DMS79 (cell line): ENCODE data around the gene RGP1.

Experiments used
- DNase-seq: peaks from one replicate; lab custom pipeline; 2025; lab: John Stamatoyannopoulos, UW

The RGP1 gene

DNA sequence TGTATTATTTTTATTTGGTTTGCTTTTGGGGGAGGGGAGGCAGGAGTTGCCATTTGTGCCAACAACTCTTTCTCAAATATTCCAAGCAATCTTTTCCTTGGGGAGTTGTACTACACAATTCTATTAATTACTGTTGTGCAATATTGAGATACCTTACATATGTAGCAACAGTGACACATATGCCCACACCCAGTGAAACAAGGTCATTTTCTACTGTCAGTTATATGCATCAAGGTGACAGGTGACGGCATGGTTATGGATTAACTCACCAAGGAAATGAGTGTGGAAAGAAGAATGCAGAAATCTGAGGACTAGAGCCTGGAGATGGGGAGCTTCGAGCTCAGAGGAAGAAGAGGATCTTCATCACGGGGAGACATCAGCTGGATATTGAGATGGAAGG is 22.9 kb downstream of the RGP1 start:
- no peak for DNase-seq

DNA sequence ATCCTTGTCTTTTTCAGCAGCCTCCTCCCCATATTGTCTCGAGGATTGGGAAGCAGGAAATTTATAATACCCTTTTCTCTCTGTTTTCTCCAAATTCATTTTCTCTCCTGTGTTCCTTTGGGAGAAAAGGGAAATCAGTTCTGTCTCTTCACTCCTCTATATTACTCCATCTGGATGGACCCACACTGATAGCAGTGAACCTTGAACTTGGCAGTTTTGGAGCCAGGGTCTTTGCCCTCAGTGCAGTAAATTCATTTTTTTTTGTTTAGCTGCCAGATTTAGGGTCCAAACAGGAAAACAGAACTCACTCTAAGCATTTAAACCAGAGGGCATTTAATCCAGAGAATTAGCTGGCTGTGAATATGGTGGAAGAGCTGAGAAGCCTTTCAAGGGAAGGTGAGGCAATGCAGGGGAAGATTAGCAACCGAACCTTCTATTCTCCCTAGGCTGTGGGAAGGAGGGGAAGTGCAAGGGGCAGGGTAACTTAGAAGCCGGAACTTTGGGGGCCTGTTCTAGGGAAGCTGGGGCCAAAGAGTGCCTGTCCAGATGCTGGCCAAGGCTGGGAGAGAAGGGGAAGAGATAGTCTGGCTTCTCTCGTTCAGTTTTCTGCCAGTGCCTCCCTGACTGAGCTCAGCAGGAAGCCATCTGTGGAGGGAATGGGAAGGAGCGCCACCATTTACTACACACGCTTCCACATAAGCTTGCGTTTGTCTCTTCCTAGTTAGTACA is 26.0 kb downstream of the RGP1 start:
- no peak for DNase-seq

DNA sequence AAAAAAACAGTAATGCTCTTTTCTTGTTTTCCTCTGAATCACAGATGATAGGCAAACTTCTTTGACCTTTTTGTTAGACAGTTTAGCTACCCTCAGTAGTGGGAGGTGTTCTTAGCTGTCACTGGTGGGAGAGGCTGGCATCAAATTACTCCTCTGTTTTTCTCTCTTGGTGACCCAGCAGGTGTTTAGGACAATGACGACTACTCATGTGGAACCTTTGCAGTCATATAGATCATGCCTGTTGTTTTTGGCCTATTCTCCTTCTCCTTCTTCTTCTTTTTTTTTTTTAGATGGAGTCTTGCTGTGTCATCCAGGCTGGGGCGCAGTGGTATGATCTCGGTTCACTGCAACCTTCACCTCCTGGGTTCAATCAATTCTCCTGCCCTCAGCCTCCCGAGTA is 26.9 kb downstream of the RGP1 start:
- DNase-seq, result peak; percentile 71

DNA sequence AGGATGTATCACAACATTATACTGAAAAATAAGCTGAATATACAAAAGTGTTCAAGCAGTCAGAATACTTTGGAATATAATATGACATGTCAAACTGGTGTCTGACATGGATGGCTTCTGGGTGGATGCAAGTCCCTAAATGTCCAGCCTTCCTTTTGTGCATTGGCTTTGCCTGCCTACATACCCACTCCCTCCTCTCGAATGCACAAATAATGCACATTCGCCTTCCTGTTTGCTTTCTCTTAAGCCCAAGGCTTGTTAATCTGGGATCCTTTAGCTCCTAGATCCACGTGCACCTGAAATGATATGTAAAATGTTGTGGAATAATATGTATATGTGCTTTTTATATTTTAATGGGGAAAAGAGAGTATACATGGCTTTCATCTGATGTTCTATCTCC is 29.4 kb downstream of the RGP1 start:
- DNase-seq, result no peak

DNA sequence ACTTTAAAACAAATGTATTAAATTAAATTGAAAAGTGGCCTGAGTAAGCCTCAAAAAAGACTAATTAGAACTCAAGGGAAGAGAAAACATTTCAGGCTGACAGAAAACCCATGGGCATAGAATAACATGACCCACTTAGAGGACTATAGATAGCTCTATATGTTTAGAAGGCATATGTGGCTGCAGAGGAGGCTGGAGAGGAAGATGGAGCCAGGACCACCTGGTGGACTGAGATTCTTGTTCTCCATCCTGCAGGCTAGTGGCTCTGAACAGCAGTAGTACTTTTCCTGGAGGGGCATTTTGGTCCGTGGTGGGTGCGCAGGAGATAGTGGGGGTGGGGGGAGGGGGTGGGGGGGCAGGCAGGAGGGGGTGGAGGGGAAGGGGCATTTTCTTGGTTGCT is 32.0 kb downstream of the RGP1 start:
- no peak for DNase-seq

DNA sequence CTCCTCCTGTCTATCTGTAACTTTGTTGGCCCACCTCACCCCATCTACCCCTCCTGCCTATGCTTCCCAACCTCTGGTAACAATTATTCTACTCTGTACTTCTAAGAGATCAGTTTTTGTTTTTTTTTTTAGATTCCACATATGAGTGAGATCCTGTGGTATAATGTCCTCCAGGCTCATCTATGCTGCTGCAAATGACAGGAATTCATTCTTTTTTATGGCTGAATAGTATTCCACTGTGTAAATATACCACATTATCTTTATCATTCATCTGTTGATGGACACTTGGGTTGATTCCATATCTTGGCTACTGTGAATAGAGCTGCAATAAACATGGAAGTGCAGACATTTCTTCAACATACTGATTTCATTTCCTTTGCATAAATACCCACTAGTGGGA is 34.3 kb downstream of the RGP1 start:
- no peak for DNase-seq

DNA sequence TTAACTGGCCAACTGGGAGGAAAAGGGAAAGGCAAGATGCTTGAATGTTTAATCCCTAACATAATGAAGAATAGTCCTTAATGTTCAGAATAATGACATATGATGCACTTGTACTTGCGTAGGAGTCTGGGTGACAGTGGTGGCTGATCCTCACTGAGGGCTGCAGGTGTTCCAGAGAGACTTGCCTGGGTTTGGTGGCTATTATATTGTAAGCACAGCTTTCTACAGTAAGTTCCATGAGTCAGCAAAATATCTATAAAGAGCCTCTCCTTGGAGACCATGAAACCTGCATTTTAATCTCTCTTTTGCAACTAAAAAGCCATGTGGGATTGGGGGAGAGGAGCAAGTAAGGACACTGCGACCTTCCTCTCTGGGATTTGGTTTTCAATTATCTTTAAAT is 40.5 kb downstream of the RGP1 start:
- DNase-seq, result no peak

DNA sequence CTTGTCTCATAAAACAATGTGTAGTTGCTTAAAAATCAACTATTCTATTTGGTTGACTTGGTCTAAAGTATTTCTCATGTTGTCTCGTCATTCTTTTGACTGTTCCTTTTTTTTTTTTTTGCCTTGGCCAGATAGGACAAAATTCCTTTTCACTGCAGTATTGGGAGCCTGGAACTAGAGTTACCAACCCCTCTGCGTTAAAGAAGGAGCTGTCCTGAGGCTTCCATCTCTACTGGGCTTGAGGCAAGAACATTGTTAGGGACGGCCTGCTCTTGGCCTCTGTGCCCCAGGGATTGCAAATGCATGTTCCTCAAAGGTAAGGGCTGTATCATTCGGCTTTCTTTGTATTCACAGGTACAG is 40.9 kb downstream of the RGP1 start:
- no peak for DNase-seq

DNA sequence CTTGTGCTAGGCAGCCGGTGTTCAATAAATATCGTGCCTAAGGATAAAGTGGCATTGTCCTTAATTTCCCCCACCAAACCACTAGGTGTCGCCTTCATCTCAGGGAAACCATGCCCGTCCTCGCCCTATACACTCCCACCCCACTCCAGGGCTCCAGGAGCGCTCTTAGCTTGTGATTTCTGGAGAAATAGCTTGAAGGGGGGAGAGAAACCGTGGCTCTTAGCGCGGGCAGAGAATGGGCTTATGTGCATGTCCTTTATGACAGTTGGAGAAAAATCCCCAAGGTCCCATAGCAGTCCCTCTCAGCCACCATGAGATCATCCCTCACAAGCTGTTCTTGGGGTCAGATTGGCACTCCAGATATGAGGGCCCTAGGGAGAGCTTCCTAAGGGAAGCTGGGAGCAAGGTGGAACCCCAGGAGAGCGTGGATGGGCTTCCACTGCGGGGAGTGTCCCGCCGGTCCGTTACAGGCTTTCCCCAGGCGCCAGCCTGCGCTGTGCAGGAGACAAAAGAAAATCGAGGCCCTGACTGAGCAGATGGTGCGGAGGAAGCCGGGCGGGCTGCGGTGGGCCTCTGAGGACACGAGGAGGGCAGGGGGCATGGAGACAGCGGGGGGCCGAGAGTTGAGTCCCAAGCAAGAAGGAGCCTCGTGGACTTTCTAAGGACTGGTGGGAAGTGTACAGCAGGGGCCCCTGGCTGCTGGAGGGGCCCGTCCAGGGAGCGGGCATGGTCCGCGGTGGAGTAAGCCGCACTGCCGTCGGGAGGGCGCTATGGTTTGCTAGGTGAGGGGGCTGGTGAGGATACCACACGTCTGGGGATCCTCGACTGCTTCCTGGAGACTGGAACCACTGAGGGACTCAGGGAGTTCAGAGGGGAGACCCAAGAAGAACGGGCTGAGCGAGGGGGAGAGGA is 41.6 kb downstream of the RGP1 start:
- DNase-seq, result peak; percentile 65

DNA sequence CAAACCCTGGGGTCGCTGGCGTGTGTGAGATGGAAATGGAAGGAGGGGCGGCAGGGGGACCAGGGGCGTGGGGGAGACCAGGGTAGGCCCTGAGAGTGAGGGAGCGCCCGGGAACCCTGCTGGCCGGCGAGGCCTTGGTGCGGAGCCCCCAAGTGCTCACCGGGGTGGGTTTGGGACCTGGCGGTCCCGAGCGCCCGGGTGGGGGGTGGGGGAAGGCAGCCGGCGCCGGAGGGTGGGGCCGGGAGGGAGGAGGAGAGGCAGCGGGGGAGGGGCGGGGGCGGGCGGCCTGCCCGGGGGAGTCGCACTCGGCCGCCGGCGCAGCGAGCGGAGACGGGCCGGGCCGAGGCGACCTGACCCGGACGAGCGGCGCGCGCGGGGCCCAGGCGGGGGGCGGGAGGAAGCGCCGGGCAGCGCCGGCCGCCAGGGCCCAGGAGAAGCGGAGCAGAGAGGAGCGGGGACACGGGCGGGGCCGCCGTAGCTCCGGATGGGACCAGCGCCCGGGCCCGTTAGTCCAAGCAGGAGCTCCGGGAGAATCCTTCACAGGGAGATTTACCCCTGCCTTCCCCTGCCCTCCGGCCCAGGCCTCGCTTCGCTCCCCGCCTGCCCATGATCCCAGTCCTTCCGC is 42.3 kb downstream of the RGP1 start, which contains the start of gene NPR2:
NPR2 (plus strand) TSS at position 295 of the 625 bp plus-strand sequence. CDS start 818 bp downstream, outside the sequence.
- DNase-seq, result no peak

DNA sequence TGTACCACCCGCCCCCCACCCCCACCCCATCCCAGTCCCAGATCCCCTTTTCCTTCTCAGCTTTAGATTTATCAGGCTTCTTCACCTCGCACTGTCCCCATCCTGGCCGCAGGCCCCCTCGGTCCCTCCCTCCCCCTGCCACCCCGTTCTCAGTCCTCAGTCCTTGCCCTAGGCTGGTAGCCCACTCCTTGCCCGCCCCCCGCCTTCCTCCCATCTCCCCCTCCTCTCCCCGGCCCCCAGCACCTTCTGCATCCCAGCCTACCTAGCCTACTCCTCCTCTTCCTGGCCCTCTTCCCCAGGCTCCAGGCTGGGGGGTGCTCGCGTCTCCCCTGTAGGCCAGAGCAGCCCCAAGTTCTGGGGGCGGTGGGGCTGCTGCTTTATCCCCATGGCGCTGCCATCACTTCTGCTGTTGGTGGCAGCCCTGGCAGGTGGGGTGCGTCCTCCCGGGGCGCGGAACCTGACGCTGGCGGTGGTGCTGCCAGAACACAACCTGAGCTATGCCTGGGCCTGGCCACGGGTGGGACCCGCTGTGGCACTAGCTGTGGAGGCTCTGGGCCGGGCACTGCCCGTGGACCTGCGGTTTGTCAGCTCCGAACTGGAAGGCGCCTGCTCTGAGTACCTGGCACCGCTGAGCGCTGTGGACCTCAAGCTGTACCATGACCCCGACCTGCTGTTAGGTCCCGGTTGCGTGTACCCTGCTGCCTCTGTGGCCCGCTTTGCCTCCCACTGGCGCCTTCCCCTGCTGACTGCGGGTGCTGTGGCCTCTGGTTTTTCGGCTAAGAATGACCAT is 43.1 kb downstream of the RGP1 start:
- DNase-seq, result no peak

DNA sequence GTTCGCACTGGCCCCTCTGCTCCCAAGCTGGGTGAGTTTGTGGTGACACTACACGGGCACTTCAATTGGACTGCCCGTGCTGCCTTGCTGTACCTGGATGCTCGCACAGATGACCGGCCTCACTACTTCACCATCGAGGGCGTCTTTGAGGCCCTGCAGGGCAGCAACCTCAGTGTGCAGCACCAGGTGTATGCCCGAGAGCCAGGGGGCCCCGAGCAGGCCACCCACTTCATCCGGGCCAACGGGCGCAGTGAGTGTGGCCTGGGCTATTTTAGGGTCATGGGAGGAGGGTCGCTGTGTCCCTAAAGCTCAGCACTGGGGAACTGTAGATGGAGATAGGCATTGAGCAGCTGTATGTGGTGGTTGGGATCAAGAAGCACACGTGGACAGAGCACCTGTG is 43.7 kb downstream of the RGP1 start:
- no peak for DNase-seq

DNA sequence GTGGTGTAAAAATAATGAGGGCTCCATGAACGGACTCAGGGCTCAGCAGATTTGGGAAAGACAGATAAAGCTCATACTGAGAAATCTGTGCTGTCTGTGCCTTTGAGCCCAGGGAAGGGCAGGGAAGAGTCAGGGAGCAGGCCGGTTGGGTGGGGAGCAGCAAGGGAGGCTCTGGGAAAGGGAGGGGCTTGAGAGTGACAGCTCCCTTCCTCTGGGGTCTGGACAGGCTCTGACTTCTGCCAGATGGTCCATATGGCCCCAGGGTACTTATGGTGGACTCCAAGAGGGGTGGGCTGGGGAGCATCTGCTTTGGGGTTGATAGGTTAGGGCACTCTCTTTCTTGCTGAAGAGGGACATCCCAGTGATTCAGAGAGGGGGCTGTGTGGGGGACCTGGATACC is 44.4 kb downstream of the RGP1 start:
- no peak for DNase-seq

DNA sequence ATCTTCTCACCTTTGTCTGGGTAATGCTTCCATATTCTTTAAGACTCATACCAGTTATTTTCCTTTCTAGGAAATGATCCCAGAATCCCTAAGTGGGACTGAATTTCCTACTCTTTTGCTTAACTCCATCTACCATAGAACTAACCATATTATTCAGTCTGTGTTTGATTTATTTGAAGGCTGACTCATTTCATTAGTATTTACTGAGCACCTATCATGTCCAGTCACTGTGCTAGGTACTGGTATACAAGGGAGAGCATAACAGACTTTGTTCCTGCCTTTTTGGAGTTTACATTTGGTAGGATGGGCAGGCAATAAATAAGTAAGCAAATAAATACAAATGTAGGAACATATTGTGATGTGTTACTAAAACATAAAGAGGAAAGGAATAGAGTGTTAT is 46.6 kb downstream of the RGP1 start:
- DNase-seq, result no peak

DNA sequence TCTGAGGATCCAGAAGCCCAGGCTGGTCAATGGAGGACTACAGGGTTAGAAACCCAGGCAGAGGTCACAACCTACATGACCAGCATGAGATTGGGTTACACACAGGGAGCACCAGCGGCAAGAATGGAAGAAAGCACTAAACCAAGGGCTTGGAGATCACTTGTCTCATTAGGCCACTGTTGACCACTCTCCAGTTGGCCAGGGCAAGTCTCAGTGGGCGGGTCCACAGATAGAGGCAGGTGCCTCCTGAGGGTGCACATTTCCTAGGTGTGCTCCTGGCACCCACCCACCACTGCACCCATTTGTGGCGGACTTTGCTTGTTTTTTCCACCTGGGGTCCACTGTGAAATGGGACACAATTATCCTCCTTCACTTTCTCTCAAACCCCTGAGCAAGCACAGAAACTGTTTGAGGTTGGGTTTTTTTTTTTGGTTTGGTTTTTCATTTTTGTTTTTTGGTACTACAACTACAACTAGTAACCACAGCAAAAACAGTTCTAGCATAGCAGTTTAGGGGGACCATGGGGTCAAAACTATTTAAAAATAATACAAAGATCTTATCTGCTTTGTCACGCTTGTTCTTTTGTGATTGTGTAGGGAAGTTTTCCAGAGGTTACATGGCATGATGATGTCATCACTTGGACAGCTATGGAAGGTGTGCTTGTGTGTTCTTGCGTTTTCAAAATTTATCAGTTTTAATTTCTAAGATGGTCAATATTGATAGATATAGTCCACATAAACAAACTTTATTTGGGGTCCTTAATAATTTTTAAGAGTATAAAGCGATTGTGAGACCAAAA is 48.4 kb downstream of the RGP1 start:
- no peak for DNase-seq

DNA sequence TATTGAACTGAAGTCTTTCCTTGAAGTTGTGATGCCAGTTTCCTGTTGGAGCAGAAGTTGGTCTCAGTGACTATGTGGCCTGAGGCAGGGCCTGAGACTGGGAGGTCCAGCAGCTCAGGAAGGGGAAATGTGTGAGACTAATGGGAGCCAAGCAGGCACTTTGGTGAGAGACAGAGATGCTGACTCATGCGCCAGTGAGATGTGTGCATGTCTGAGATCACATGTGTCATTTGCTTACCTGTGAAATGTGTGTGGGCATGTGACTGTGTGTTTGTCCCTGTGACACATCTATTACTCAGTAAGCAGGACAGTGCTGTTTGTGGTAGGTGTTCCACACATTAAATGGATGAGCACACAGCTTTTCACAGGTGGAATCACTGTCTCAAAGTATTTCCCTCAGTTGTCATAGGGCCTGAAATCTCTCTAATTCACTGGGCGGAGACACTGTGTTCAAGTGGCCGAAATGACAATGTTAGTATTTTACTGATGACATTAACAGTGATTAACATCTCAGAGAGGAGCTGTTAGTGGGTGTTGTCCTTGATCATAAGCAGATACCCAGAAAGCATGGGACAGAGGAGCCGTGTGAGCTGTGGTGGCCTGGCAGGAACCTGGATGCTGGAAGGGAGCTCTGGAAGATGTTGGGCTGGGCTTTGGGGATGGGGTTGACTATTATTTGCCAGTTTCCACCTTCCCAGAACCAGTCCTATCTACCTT is 49.7 kb downstream of the RGP1 start:
- DNase-seq, result no peak

DNA sequence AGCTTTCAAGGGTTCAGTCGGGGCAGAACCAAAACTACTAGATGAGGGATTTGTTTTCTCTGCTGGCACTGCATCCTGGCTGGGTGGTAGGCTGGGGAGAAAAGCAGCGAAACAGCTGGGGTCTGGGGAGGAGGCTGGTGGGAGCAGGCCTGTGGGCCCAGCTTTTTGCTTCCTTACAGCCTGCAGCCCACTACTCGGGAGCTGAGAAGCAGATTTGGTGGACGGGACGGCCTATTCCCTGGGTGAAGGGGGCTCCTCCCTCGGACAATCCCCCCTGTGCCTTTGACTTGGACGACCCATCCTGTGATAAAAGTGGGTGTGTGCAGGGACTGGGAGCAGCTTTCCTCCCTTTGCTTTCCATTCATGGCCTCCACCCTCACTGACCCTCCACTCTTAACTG is 51.4 kb downstream of the RGP1 start:
- no peak for DNase-seq

DNA sequence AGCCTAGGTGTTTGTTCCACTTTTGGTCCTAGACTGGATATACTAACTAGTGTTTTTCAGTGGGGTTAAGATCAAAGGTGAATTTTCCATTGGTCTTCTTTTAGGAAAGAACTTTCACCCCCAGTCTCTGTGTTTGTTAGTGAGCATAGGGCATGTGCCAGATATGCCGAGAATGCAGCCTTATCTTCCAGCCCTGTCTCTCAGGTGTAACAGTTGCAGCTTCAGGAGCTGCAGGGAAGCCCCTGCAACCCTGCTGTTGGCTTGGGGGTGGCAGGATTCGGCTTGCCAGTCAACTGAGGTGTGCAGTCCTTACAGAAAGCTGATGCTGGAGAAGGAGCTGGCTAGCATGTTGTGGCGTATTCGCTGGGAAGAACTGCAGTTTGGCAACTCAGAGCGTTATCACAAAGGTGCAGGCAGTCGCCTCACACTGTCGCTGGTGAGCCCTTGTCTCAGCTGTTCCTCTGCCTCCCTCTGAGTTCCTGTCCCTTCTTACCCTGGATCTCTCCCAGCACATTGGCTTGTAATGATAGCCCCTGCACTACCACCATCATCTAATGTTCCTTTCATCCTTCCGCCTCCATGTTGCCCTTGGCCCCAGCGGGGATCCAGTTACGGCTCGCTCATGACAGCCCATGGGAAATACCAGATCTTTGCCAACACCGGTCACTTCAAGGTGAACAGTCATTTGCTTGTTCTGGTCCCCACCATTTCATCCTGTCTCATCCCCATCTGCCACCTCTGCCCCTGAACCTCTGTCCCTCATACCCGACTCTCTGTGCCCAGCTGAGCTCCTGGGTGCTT is 52.4 kb downstream of the RGP1 start:
- no peak for DNase-seq

DNA sequence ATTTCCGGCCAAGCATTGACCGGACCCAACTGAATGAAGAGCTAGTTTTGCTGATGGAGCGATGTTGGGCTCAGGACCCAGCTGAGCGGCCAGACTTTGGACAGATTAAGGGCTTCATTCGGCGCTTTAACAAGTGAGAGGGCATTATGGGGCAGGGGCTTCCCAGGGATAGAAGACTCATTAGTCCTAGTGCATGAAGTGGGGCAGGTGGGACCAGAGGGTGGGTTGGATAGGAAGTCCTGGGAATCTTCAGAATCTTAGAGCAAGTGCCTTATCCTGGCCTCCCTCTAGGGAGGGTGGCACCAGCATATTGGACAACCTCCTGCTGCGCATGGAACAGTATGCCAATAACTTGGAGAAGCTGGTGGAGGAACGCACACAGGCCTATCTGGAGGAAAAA is 57.0 kb downstream of the RGP1 start:
- DNase-seq, result no peak
